H1 (cell line): Measurements from ENCODE around the gene ARHGAP10. TPM values are rescaled to one million over a fixed set of nuclear protein-coding genes. Genes with fewer than 3 reads are reported as not detected.

ENCODE experiments used
- polyA plus RNA-seq, 7 experiments: library from polyadenylated mRNA; depleted of rRNA in 3 of 7; stranded (reverse) in 5 of 7; unstranded in 2 of 7; fragments of >200 nt in 5 of 7; fragments of 200-250 nt in 2 of 7; gene quantifications; 1 replicate in 5 of 7; 2 replicates in 1 of 7; 4 replicates in 1 of 7; pipeline versions ENCODE4 v1.2.1 to v1.2.3, GENCODE V29; 2011 to 2013; ENCODE audit warnings: missing spikeins in 2 of 7, mixed read lengths in 2 of 7
- total RNA-seq: library from RNA; stranded (reverse); fragmentation: NEBNext Ultra II Directional; extraction: Animal tissue kit (Norgen Biotek cat#: 25700); gene quantifications from 2 replicates; pipeline ENCODE4 v1.2.1, GENCODE V29; 2021
- TF ChIP-seq, protein P1 (sequence below): IDR thresholded peaks from 2 replicates; pipeline ENCODE4 v1.6.1; 2012; ENCODE audit warnings: low read length, inconsistent platforms

ARHGAP10 gene
- total and polyA plus RNA-seq, 2 of the 8 experiments (the other 6 are each of a cell fraction or from before 2014, with no cell fraction given) = 3.7 to 6.1 TPM

DNA sequence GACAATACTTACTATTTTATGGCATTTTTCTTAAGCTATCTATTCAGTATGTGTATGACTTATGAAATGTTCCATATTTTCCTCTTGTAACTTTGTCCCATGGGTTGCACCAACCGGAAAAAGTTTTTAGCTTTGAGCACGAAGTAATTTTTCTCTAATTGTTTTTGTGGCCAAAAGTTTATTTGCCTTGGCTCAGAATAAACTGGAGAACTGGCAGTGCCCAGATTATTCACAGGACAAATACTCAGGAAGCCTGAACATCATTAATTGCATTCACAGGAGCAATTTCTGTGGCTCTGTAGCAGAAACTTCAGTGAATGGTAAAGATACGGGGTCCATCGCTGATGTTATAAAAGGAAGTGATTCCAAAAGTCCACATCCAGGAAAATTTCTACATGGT lies 184.5 kb downstream of the ARHGAP10 start (continued):
- TF ChIP-seq, protein P1, sequence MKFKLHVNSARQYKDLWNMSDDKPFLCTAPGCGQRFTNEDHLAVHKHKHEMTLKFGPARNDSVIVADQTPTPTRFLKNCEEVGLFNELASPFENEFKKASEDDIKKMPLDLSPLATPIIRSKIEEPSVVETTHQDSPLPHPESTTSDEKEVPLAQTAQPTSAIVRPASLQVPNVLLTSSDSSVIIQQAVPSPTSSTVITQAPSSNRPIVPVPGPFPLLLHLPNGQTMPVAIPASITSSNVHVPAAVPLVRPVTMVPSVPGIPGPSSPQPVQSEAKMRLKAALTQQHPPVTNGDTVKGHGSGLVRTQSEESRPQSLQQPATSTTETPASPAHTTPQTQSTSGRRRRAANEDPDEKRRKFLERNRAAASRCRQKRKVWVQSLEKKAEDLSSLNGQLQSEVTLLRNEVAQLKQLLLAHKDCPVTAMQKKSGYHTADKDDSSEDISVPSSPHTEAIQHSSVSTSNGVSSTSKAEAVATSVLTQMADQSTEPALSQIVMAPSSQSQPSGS = no peak
